Loucy (cell line): ENCODE results near the gene STX8.

Experiments used
- EZH2phosphoT487 ChIP-seq: fragments of 200-600 bp; IDR thresholded peaks from 2 replicates; pipeline ENCODE4 v1.6.1; 2018; ENCODE audit warnings: antibody characterized with exemption, mild to moderate bottlenecking, moderate library complexity, borderline replicate concordance
- TF ChIP-seq, protein P1 (sequence below): fragments of 200-600 bp; sonication (generic); conservative IDR thresholded peaks from 2 replicates; pipeline ENCODE4 v1.5.1; 2014; ENCODE audit warnings: mild to moderate bottlenecking, antibody characterized with exemption, low read length

DNA sequence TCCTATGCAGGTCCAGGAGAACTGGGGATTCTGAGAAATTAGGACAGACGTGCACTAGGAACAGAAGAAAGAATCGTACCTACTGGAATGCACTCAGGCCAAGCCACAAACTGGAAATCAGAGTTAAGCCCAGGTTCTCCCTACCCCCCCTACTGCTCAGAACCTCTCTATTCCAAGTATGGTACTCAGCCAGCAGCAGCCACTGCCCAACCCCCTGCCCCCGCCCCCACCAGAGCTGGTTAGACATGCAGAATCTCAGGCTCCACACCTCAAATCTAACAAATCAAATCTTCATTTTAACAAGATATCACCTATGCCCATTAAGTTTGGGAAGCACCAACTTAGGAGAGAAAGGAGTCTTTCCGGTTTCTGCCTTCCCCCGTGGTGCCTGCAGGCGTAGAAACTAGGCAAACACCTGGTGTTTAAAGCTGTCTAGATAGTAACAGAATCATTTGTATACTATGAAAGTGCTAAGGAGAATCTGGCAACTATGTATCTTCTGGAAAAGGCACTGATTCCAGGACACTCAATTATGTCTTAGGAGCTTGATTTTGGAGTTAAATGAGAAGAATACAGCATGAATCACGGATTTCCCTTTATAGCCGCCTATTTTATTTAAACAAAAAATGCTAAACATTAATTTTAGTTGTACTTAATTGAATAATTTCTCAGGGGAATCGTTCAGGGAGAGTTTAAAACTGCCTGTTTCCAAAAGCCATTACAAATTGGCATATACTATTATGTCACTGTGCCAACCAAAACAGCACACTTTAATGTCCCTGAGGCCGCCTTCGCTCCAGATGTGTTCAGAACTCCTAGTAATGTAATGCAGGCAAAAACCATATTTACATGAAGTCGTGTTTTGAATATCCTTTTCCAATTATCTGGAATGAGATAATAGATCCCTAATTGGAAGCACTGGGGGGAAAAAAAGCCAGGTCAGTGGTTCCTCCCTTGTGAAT lies 166.5 kb downstream of the STX8 start:
- TF ChIP-seq, protein P1, sequence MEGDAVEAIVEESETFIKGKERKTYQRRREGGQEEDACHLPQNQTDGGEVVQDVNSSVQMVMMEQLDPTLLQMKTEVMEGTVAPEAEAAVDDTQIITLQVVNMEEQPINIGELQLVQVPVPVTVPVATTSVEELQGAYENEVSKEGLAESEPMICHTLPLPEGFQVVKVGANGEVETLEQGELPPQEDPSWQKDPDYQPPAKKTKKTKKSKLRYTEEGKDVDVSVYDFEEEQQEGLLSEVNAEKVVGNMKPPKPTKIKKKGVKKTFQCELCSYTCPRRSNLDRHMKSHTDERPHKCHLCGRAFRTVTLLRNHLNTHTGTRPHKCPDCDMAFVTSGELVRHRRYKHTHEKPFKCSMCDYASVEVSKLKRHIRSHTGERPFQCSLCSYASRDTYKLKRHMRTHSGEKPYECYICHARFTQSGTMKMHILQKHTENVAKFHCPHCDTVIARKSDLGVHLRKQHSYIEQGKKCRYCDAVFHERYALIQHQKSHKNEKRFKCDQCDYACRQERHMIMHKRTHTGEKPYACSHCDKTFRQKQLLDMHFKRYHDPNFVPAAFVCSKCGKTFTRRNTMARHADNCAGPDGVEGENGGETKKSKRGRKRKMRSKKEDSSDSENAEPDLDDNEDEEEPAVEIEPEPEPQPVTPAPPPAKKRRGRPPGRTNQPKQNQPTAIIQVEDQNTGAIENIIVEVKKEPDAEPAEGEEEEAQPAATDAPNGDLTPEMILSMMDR, result no peak
- TF ChIP-seq EZH2phosphoT487, result no peak
